Superior temporal gyrus (tissue), 1 donor: Measurements from ENCODE around the gene ATXN1.
"Not testable (repeated sequence)": the region's sequence is repeated elsewhere in the genome, so short reads cannot be mapped to it uniquely, and the experiment has no call there.

Source experiments
- DNase-seq: peaks from one replicate; pipeline ENCODE4 v3.0.0-alpha.2; 2016; ENCODE audit errors: extremely low spot score

ATXN1 gene

DNA sequence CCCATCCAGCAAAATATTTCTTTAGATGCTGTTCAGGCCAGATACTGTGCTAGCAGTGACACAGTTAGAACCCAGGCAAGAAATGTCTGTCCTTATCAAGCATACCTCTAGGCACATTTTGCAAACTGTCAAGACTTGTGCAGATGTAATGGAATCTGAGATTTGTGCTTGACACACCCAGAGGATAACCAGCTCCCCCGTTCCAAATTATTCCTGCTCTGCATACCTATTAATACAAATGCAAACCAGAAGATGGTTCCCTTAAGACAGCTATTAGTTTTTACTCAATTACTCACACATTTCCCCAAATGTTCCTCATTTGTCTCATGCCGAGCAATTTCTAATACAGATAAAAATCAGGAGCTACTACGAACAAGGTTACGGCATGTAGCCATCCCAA, 40.4 kb downstream of the ATXN1 start:
- DNase-seq, result no peak

- no peak for DNase-seq
These were observed 41.8 kb downstream of the ATXN1 start for GRCh38 chr6:16719488-16719887.

DNA sequence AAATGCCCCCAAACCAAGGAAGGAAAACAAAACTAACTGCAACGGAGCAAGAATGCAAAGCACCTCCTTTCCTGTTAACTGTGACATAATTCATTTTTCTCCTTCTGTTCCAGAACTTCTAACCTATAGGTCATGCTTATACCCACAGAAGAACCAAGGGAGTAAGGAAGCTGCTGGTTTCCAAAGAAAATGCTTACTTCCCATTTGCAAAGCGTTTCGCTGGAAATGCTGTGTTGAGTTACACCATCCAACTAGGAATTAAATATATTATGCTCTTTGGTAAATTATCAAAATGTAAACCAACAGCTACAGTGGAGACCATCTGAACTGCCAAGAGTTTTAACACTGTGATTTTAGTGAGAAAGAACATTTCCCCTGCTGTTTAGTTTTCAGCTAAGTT, 42.9 kb downstream of the ATXN1 start:
- DNase-seq, result no peak

GRCh38 chr6:16717275-16717942, 43.9 kb downstream of the ATXN1 start:
- DNase-seq, result no peak

DNA sequence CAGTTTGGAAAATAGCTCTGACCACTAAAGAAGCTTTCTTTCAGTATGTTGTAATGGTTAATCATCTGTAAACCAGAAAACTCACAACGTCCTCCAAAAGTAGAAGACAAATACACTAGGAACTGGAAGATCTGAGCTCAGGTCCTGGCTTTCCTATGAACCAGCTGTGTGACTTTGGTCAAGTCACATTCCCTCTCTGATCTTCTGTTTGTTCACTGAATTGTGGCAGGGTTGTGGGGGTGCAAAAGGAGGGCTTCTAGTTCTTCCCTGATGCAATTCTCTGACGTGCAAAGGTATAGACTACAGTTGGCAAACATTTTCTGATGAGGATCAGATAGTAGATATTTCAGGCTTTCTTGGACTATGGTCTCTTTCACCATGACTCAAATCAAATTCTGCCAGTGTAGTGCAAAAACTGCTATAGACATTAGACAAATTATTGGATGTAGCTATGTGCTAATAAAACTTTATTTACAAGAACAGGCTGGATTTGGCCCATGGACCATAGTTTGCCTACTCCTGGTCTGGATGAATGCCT, 44.9 kb downstream of the ATXN1 start:
- DNase-seq, result no peak

- no peak for DNase-seq
These were observed 47.7 kb downstream of the ATXN1 start for GRCh38 chr6:16713597-16713996.

DNA sequence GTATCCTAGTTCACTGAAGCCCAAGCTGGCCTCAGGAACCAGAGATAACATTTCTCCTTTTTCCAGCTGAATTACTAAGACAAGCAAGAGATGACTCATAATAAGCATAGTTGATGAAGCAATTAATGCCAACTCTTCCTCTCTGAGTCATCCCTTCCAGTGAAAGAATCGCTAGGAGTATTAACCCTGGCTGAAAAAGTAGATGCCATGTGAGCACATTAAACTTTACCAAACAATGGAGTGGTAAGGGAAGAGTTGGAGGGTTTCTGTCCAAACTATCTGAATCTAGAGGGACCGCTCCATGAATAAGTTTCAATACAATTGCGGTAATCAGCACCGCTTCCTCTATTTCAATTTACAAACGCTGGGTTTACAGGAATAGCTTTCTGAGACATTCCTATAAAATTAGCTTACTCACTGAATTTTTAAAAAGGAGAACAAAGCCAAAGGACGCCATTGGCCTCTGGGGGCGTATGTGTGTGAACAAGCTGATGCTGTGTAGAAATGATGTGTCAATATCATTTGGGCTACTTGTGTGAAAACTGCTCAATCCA, 48.3 kb downstream of the ATXN1 start:
- peak; percentile 71 for DNase-seq

GRCh38 chr6:16712255-16712930, 48.9 kb downstream of the ATXN1 start:
- DNase-seq, result no peak

GRCh38 chr6:16711546-16712254, 49.6 kb downstream of the ATXN1 start:
- no peak for DNase-seq

- DNase-seq, result no peak
These were observed 54.1 kb downstream of the ATXN1 start for GRCh38 chr6:16706911-16707783.

- DNase-seq, result not testable (repeated sequence)
These were observed 54.8 kb downstream of the ATXN1 start for GRCh38 chr6:16706491-16706890.

DNA sequence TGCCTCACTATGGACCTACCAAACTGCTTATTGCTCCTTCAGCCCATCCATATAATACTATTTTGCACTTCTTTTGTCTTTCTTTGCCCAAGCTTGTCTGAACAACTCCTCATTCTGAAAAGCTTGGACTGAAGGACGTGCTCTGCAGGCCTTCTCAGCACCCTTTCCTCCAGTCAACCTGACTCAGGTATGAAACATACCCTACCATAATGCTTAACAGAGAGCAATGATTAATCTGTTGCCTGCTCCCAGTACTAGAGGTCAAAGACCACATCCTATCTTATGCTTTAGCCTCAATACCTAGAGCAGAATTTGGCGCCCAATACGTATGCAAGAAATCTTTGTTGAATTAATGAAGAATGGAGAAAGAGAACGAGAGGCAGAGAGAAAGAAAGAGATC, 55.2 kb downstream of the ATXN1 start:
- no peak for DNase-seq

DNA sequence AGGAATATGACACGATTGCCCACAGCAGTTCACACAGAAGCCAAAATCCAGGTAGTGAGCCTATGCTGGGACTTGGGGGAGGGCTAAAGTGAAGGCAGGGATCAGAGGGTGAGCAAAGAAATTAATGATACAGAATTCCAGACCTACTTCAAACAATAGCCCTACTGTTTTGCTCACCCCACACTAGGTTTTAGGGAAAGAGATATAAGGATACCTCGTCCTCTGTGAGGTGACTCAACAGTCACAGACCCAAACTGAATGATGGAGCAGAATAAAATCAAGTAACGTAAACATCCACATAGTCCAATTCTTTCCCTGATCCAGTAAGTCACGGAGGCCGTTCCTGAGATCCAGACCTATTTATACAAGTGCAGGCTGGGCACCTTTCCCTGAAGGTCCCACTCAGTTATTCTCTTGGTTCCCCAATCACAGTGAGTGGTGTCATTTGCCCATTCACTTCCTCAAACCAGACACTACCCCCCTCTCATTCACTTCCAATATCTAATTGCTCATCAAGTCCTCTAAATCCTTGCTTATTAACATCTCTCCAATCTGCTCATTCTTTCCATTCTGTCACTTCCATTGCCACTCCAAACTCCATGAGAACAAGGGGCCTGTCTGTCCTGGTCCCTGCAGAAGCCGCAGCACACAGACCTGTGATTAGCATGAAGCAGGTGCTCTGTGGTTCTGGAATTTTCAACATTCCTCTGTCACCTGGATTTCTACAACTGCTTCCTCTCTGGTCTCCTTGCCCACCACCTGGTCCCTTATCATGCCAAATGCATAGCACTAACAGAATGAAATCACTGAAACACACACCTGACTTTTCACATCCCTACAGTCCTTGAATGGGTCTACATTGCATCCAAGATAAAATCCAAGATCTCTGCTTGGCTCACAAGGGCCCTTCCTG, 55.9 kb downstream of the ATXN1 start:
- DNase-seq, result no peak

GRCh38 chr6:16704401-16705045, 56.7 kb downstream of the ATXN1 start:
- DNase-seq, result no peak

DNA sequence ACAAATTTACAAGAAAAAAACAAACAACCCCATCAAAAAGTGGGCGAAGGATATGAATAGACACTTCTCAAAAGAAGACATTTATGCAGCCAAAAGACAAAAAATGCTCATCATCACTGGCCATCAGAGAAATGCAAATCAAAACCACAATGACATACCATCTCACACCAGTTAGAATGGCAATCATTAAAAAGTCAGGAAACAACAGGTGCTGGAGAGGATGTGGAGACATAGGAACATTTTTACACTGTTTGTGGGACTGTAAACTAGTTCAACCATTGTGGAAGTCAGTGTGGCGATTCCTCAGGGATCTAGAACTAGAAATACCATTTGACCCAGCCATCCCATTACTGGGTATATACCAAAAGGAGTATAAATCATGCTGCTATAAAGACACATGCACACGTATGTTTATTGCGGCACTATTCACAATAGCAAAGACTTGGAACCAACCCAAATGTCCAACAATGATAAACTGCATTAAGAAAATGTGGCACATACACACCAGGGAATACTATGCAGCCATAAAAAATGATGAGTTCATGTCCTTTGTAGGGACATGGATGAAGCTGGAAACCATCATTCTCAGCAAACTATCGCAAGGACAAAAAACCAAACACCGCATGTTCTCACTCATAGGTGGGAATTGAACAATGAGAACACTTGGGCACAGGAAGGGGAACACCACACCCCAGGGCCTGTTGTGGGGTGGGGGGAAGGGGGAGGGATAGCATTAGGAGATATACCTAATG, 58.5 kb downstream of the ATXN1 start:
- not testable (repeated sequence) for DNase-seq

DNA sequence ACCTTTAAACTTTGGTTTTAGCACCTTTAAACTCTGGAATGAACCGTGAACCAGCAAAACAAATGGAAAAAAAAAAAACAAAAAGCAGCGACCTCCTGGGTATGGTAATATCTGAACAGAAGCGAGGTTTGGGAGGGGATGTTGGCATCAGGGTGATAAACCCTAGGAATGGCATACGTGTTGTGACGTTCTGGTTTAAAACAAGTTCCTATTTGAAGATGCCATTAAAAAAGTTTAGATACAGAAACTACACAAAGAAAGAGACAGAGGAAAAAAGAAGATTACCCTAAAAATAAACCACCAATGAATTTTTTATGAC, 60.4 kb downstream of the ATXN1 start:
- no peak for DNase-seq

DNA sequence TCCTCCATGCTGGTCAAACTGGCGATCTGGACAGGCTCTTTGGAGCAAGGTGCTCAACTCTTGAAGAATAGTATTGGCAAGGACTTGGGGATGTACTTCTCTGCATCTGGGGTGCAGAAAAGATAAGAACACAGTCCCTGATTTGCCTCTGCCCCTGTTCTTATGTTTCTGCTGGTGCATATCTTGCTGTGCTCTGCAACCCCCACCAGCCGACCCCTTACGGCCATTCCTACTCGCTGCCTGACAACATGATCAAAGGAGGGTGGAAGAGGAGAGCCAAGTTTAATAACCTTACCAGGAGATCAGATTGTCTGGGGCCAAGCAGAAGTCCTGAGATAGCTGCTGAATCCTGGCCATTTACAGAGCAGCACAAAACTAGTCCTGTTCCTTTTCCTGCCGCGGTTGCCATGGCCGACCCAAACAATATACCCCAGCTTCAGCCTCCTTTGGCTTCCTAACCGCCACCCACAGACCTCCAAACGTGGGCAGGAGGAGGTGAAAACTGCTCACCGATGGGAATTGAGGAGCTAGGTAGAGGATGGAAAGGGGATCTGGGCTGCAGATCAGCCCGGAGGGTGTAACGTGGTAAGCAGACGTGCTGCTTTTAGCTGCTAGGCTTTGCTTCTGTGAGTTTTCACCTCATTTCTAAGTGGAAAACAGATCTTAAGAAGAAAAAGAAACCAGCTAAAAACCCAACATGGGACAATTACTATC, 60.9 kb downstream of the ATXN1 start:
- DNase-seq, result peak; percentile 55

- DNase-seq, result peak; percentile 51
These were observed 62.0 kb downstream of the ATXN1 start for GRCh38 chr6:16698997-16699868.
